ENCODE results near the gene ACOT2.
"Not testable (repeated sequence)": the region's sequence is repeated elsewhere in the genome, so short reads cannot be mapped to it uniquely, and the experiment has no call there.

The ACOT2 gene, protein sequence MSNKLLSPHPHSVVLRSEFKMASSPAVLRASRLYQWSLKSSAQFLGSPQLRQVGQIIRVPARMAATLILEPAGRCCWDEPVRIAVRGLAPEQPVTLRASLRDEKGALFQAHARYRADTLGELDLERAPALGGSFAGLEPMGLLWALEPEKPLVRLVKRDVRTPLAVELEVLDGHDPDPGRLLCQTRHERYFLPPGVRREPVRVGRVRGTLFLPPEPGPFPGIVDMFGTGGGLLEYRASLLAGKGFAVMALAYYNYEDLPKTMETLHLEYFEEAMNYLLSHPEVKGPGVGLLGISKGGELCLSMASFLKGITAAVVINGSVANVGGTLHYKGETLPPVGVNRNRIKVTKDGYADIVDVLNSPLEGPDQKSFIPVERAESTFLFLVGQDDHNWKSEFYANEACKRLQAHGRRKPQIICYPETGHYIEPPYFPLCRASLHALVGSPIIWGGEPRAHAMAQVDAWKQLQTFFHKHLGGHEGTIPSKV

DNA sequence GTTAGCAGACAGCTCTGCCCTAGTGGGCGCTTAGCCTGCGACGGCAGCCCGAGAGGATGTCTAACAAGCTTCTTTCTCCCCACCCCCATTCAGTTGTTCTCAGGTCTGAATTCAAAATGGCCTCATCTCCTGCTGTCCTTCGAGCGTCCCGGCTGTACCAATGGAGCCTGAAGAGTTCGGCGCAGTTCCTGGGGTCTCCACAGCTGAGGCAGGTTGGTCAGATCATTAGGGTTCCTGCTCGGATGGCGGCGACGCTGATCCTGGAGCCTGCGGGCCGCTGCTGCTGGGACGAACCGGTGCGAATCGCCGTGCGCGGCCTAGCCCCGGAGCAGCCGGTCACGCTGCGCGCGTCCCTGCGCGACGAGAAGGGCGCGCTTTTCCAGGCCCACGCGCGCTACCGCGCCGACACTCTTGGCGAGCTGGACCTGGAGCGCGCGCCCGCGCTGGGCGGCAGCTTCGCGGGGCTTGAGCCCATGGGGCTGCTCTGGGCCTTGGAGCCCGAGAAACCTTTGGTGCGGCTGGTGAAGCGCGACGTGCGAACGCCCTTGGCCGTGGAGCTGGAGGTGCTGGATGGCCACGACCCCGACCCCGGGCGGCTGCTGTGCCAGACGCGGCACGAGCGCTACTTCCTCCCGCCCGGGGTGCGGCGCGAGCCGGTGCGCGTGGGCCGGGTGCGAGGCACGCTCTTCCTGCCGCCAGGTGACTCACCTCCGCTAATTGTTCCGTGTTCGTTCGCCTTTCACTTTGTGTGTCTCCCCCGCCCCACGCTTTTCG is at the start of gene ACOT2:
Gene ACOT2, plus strand, starts transcription at position 29 of the 774 bp plus-strand sequence. Its CDS starts 28 bp downstream, at position 57.
- DNase-seq (ENCODE audit: low read depth in 3 of 3, low spot score in 1 of 3) = peak; percentile 54 to 73 (median 73)

DNA sequence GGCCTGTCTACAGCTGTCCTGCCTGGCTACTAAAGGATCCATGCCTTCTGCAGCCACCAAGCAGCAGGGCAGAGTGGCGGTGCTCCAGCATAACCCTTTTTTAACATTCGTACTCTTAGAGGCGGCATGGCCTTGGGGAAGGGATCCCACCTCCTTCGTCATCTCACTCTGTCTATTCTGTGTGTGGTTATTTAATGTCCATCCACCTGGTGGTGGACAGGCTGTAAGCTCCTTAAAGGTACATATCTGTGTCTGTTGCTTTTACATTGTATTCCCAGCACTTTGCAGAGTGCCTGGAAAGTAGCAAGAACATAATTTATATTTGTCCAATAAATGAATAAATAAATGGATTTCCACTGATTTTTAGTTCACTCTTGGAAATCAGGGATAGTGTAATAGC is 47.8 kb upstream of the ACOT2 start:
- DNase-seq (ENCODE audit: low read depth in 3 of 3, low spot score in 1 of 3) = no peak

DNA sequence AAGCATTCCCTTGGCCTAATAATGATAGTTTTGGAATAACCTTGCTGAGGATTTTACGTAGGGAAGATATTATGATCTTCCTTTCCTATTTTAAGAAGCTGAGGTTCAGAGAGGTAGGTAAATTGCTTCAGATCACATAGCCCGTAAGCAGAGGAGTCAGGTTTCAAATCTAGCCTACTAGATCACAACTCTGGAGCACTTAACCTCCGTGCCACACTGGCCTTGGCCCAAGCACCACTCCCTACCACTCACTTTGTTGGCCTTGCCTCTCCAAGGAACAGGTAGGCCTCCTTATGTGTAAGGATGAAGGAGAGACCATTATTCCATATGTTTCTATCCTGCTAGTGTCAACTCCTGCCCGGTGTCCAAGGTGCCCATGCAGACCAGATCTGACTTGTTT is 44.5 kb upstream of the ACOT2 start:
- DNase-seq (ENCODE audit: low read depth in 3 of 3, low spot score in 1 of 3) = no peak

DNA sequence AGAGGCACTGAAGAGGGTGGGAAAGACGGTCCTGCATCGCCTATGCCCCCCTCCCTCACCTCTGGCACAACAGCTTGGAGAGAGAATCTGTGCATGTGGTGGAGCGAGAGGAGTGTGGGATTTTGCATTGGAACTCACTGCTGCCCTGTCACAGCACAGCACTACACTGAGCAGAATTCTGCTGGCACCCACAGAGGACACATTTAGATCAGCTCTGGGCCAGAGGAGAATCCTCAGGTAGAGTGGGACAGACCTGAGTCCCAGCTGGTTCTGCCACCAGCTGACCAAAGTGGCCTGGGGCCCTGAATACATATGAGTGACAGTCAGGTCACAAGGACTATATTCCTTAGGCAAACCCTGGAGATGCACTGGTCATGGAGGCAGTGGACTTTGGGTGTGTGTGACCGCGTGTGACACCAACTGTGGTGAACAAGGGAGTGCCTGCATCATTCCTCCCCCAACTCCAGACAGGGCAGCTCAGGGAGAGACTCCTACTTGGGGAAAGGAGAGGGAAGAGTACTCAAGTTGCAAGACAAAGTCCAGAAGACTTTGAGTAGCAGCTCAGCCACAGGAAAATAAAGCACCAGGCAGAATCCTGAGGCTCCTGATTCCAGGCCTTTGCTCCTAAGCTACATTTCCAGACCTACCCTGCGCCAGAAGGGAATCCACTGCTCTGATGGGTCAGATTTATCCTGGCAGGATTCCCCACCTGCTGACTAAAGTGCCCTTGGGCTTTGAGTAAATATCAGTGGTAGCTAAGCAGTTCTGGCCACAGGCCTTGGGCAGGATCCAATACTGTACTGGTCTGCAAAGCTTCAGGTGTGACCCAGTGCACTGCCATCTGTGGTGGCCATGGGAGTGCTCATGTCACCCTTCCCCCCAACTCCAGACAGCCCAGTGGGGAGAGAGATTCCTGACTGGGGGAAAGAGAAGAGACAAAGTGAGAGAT is 42.7 kb upstream of the ACOT2 start:
- DNase-seq (ENCODE audit: low read depth in 3 of 3, low spot score in 1 of 3) = no peak

DNA sequence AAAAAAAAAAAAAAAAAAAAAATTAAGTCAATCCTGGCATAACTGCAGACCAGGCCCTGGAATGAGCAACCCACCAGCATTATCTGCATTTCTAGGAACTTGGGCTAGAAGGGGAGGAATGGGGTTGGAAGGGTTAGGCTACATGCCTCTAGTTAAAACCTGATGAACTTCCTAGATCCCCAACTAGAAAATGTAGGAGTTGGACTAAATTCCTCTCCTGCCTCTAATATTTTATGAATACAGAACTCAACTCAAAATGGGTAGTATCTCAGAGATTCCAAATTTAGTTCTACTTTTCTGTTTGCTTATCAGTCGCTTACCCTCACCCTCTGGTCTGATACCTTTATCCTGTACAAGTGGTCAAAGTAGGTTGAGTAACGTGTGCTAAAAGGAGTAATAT is 39.7 kb upstream of the ACOT2 start:
- not testable (repeated sequence) for DNase-seq (ENCODE audit: low read depth in 3 of 3, low spot score in 1 of 3)

DNA sequence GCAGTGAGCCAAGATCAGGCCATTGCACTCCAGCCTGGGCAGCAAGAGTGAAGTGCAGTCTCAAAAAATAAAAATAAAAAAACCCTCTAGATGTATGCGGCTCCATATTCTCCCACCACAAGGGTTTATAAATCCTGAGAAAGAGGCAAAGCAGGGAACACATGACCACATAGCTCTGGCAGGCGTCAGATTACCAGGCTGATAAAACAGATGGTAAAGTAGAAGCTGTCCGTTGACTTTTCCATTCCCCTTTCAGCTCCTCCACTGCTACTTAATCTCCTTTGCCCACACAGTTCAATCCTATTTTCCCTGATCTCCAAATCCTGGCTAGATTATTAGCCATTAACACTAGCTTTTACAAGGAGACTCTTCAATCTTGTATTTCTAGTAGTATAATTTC is 37.0 kb upstream of the ACOT2 start:
- not testable (repeated sequence) for DNase-seq (ENCODE audit: low read depth in 3 of 3, low spot score in 1 of 3)

DNA sequence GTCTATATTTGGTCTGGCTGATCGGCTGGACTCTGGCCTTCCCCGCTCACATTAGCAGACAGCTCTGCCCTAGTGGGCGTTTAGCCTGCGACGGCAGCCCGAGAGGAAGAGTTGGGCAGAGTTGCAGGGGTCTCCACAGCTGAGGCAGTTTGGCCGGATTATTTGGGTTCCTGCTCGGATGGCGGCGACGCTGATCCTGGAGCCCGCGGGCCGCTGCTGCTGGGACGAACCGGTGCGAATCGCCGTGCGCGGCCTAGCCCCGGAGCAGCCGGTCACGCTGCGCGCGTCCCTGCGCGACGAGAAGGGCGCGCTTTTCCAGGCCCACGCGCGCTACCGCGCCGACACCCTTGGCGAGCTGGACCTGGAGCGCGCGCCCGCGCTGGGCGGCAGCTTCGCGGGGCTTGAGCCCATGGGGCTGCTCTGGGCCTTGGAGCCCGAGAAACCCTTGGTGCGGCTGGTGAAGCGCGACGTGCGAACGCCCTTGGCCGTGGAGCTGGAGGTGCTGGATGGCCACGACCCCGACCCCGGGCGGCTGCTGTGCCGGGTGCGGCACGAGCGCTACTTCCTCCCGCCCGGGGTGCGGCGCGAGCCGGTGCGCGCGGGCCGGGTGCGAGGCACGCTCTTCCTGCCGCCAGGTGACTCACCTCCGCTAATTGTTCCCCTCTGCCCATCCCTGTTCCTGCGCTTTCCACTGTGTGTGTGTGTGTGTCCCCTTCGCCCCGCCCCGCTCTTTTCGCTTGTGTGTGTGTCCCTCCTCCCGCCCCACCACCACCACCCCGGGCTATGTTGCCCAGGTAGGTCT is 31.6 kb upstream of the ACOT2 start:
- DNase-seq (ENCODE audit: low read depth in 3 of 3, low spot score in 1 of 3) = not testable (repeated sequence)

DNA sequence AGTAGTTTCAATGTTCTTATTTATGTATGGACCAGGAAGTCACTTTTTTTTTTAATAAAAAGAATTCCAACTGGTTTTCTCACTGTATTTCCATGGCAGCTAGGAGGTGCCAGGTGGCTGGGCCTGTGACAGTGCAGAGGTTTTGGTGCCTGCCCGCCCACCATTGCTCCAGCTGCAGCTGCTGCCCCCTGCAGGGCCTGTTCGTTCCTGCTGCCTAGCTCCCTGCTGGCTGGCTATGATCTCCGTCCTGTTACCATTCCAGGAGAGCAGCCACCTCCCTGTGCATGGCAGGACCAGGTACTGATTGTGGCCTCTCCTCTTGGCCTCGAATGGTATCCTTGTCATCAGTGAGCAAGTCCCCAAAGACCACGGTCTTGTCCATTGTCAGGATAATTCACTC is 30.0 kb upstream of the ACOT2 start:
- DNase-seq (ENCODE audit: low read depth in 3 of 3, low spot score in 1 of 3) = peak in 1 of 3 donors; percentile 47

DNA sequence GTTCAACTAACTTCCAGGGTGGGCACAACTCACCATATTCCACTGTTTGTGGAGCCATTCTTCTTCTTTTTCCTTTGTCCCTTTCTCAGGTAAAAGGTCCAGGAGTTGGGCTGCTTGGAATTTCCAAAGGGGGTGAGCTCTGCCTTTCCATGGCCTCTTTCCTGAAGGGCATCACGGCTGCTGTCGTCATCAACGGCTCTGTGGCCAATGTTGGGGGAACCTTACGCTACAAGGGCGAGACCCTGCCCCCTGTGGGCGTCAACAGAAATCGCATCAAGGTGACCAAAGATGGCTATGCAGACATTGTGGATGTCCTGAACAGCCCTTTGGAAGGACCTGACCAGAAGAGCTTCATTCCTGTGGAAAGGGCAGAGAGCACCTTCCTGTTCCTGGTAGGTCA is 26.1 kb upstream of the ACOT2 start:
- not testable (repeated sequence) for DNase-seq (ENCODE audit: low read depth in 3 of 3, low spot score in 1 of 3)

DNA sequence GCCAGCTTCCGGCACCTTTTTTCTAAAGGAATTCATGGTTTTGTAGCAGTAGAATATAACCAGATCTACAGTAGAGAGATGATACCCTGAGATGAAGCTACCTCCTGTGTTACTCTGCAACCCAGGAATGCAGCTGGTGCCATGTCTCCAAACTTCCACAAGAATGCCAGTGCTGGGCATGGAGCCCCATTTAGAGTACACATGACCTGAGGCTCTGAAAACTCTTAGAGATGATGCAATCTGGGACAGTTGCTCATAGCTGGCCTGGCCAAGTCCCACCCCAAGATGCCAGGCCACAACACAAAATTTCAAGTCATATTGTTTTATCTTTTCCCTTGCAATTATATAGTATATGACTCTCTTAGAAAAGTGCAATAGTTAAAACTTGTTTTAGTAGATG is 23.7 kb upstream of the ACOT2 start:
- not testable (repeated sequence) for DNase-seq (ENCODE audit: low read depth in 3 of 3, low spot score in 1 of 3)

DNA sequence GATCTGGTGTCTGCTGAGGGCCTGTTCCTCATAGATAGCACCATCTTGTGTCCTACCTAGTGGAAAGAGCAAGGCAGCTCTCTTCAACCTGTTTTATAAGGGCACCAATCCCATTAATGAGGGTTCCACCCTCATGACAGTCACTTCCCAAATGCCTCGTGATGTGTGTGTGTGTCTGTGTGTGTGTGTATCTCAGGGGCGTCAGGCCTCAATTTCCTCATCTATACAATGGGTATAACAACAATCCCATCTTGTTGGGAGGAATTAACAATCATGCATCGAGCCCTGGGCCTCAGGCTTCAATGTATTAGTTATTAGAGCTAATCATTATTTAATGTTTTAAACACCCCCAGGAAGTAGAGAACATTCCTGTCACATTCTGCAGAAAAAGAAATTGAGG is 19.9 kb upstream of the ACOT2 start:
- not testable (repeated sequence) for DNase-seq (ENCODE audit: low read depth in 3 of 3, low spot score in 1 of 3)

DNA sequence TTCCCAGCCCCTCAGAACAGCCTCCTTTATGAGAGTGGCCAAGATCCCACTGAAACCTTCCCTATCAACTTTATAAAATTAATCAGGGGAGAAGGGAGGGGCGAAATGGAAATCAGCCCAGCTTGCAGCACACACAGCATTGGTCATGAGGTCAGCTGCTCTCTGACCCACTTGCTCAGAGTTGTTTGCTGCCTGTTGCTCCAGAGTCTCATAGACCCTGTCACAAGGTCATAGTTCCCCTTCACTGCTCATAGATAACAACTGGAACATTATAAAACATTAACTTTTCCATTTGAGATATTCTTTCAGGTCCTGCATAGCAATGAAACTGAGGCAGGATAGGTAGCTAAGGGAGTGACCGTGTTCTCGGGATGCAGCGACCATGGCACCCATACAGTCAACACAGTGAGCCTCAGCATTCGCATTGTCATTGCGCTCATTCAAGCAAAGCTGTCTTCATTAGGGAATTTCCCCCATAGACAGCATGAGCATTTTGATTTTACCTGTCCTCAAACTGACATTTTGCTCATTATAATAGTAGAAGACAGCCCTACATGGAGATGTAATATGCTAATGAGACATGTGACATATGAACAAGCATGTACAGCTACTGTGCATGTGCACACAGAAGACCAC is 19.0 kb upstream of the ACOT2 start:
- DNase-seq (ENCODE audit: low read depth in 3 of 3, low spot score in 1 of 3) = not testable (repeated sequence)

DNA sequence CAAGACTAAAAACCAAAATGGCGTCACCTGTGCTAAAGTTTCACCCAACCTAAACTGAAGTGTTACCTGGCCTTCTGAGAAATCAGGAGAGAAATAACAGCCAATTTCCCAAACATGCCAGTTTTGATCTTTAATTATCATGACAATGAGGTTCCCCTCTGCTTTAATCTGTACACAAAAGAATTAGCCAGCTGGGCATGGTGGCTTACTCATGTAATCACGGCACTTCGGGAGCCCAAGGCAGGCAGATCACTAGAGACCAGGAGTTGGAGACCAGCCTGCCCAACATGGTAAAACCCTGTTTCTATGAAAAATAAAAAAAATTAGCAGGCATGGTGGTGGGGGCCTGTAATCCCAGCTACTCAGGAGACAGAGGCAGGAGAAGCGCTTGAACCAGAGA is 15.2 kb upstream of the ACOT2 start:
- DNase-seq (ENCODE audit: low read depth in 3 of 3, low spot score in 1 of 3) = no peak

DNA sequence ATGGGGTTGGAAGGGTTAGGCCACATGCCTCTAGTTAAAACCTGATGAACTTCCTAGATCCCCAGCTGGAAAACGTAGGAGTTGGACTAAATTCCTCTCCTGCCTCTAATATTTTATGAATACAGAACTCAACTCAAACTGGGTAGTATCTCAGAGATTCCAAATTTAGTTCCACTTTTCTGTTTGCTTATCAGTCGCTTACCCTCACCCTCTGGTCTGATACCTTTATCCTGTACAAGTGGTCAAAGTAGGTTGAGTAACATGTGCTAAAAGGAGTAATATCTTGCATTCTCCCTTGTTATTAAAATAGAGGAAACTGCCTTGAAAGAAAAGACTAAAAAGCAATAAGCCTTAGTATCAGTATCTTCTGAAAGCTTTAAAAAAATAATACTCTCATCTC is 11.8 kb upstream of the ACOT2 start:
- DNase-seq (ENCODE audit: low read depth in 3 of 3, low spot score in 1 of 3) = not testable (repeated sequence)

DNA sequence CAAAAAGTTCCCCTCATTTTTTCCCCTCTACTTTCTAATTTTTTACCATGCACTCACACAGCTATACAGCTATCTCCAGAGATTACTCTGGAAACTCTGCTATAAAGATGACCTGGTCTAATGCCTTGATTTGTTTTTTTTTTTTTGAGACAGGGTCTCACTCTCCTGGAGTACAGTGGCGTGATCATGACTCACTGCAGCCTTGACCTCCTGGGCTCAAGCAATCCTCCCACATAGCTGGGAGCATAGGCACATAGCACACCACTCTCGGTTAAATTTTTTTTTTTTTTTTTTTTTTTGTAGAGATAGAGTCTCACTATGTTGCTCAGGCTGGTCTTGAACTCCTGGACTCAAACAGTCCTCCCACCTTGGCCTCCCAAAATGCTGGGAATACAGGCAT is 10.8 kb upstream of the ACOT2 start:
- not testable (repeated sequence) for DNase-seq (ENCODE audit: low read depth in 3 of 3, low spot score in 1 of 3)

DNA sequence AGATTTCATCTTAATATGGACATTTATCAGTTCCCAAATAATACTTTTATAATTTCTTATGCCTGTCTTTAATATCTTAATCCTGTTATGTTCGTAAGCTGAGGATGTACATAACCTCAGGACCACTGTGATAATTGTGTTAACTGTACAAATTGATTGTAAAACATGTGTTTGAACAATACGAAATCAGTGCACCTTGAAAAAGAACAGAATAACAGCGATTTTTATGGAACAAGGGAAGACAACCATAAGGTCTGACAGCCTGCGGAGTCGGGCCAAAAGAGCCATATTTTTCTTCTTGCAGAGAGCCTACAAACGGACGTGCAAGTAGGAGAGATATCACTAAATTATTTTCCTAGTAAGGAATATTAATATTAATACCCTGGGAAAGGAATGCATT is 6.8 kb upstream of the ACOT2 start:
- DNase-seq (ENCODE audit: low read depth in 3 of 3, low spot score in 1 of 3) = not testable (repeated sequence)

DNA sequence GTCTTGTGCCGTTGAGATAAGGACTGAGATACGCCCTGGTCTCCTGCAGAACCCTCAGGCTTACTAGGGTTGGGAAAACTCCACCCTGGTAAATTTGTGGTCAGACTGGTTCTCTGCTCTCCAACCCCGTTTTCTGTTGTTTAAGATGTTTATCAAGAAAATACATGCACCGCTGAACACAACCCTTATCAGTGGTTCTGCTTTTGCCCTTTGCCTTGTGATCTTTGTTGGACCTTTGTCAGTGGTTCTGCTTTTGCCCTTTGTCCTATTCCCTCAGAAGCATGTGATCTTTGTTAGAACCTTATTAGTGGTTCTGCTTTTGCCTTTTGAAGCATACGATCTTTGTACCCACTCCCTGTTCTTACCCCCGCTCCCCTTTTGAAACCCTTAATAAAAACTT is 6.3 kb upstream of the ACOT2 start:
- DNase-seq (ENCODE audit: low read depth in 3 of 3, low spot score in 1 of 3) = not testable (repeated sequence)

DNA sequence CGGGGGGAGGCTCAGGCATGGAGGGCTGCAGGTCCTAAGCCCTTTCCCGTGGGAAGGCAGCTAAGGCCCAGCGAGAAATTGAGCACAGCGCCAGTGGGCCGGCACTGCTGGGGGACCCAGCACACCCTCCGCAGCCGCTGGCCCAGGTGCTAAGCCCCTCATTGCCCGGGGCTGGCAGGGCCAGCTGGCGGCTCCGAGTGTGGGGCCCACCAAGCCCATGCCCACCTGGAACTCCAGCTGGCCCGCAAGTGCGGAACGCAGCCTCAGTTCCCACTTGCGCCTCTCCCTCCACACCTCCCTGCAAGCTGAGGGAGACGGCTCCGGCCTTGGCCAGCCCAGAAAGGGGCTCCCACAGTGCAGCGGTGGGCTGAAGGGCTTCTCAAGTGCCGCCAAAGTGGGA is 2.6 kb upstream of the ACOT2 start:
- not testable (repeated sequence) for DNase-seq (ENCODE audit: low read depth in 3 of 3, low spot score in 1 of 3)

DNA sequence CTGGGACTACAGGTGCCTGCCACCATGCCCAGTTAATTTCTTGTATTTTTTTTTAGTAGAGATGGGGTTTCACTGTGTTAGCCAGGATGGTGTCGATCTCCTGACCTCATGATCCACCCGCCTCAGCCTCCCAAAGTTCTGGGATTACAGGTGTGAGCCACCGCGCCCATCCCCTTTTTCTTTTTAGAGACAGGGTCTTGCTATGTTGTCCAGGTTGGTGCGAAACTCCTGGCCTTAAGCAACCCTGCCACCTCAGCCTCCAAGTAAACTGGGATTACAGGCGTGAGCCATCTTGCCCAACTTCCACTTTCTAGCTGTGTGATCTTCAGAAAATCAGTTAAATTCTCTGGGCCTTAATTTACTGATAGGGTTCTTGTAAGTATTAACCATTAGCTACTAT is 2.1 kb upstream of the ACOT2 start:
- not testable (repeated sequence) for DNase-seq (ENCODE audit: low read depth in 3 of 3, low spot score in 1 of 3)

DNA sequence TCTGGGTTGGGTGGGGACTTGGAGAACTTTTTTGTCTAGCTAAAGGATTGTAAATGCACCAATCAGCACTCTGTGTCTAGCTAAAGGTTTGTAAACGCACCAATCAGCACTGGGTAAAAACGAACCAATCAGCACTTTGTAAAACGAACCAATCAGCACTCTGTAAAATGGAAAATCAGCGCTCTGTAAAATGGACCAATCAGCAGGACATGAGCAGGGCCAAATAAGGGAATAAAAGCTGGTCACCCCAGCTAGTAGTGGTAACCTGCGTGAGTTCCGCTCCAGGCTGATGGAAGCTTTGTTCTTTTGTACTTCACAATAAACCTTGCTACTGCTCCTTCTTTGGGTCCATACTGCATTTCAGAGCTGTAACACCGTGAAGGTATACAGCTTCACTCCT is 1.7 kb upstream of the ACOT2 start:
- DNase-seq (ENCODE audit: low read depth in 3 of 3, low spot score in 1 of 3) = no peak

All from stimulated activated CD4-positive, alpha-beta T cell treated with anti-CD3 and anti-CD28 coated beads, TNF-alpha, amount 100 ng/mL, for 1 hour (primary cell).